Omental fat pad (tissue), 4 donors: Measurements from ENCODE around the gene PER1. TPM values are rescaled to one million over a fixed set of nuclear protein-coding genes. Genes with fewer than 3 reads are reported as not detected.

Experiments used
- ATAC-seq: fragments of 150-250 bp; one replicate; pipeline ENCODE4 v1.9.1; 2016; ENCODE audit warnings: mild to moderate bottlenecking, moderate library complexity; ENCODE audit not compliant: low FRiP score
- DNase-seq: peaks from one replicate; pipeline ENCODE4 v3.0.0-alpha.2; 2019; ENCODE audit warnings: low spot score
- CTCF ChIP-seq, 3 donors: fragments of 450-650 bp; IDR thresholded peaks; one replicate each; pipeline ENCODE4 v1.5.1; 2016 to 2017; ENCODE audit warnings: antibody characterized with exemption in 3 of 3, mild to moderate bottlenecking in 3 of 3, moderate library complexity in 2 of 3
- total RNA-seq, 4 donors: library from RNA; depleted of rRNA; stranded (reverse); fragments of >200 nt; gene quantifications; one replicate each; pipeline ENCODE4 v1.1.0, GENCODE V29; 2016

Gene PER1
- total RNA-seq, 4 donors from 2014 or later, result 78.8 to 169 (median 122) TPM

- TF ChIP-seq CTCF (IDR thresholded peaks at IDR 0.05), result no peak
- DNase-seq (no peak), ATAC-seq (peak; percentile 64)
These were observed 34.0 kb downstream of the PER1 start, which contains the start of gene ALOXE3 for GRCh38 chr17:8117980-8118768. TSS of gene ALOXE3 (minus strand) at chr17:8118514. CDS start at chr17:8117990, 524 bp downstream.

GRCh38 chr17:8117367-8117979 is 34.7 kb downstream of the PER1 start:
- no peak for DNase-seq
- no peak for TF ChIP-seq CTCF (IDR thresholded peaks at IDR 0.05)
- ATAC-seq, result no peak

- no peak for TF ChIP-seq CTCF (IDR thresholded peaks at IDR 0.05)
- no peak for DNase-seq
- no peak for ATAC-seq
These were observed 35.4 kb downstream of the PER1 start for GRCh38 chr17:8116776-8117175.

GRCh38 chr17:8110907-8111306 is 41.3 kb downstream of the PER1 start:
- ATAC-seq (no peak), DNase-seq (no peak)
- TF ChIP-seq CTCF (IDR thresholded peaks at IDR 0.05), result no peak

- no peak for TF ChIP-seq CTCF (IDR thresholded peaks at IDR 0.05)
- ATAC-seq (no peak), DNase-seq (no peak)
These were observed 41.8 kb downstream of the PER1 start for GRCh38 chr17:8110456-8110804.

GRCh38 chr17:8109661-8110455 is 42.3 kb downstream of the PER1 start:
- peak in 1 of 3 donors; percentile 66 for TF ChIP-seq CTCF (IDR thresholded peaks at IDR 0.05)
- peak; percentile 65 for ATAC-seq
- peak; percentile 40 for DNase-seq
